ENCODE data around the gene CLIP3.
"Not testable (repeated sequence)": the region's sequence is repeated elsewhere in the genome, so short reads cannot be mapped to it uniquely, and the experiment has no call there.

CLIP3 gene

GRCh38 chr19:36032251-36033104 lies at the start of gene CLIP3:
CLIP3 (minus strand) TSS chr19:36032873; CDS start chr19:36032357, 516 bp downstream.
- DNase-seq = peak; percentile 25 to 42

GRCh38 chr19:36081894-36082293 lies 49.2 kb upstream of the CLIP3 start:
- DNase-seq = no peak

GRCh38 chr19:36081385-36081784 lies 48.7 kb upstream of the CLIP3 start:
- no peak for DNase-seq

- DNase-seq = no peak
Observed at GRCh38 chr19:36079389-36079945, 46.8 kb upstream of the CLIP3 start.

GRCh38 chr19:36073121-36073876 lies 40.6 kb upstream of the CLIP3 start:
- no peak for DNase-seq

- no peak for DNase-seq
Observed at GRCh38 chr19:36072081-36072480, 39.4 kb upstream of the CLIP3 start.

GRCh38 chr19:36068810-36069499 lies 36.3 kb upstream of the CLIP3 start:
- not testable (repeated sequence) for DNase-seq

GRCh38 chr19:36067681-36068080 lies 35.0 kb upstream of the CLIP3 start:
- DNase-seq = no peak

GRCh38 chr19:36064826-36065225 lies 32.2 kb upstream of the CLIP3 start:
- DNase-seq = no peak

- DNase-seq = no peak
Observed at GRCh38 chr19:36061367-36061766, 28.7 kb upstream of the CLIP3 start.

- DNase-seq = peak in 1 of 2 donors; percentile 20
Observed at GRCh38 chr19:36060430-36060829, 27.8 kb upstream of the CLIP3 start.

GRCh38 chr19:36059180-36059910 lies 26.7 kb upstream of the CLIP3 start:
- DNase-seq = no peak

- DNase-seq = no peak
Observed at GRCh38 chr19:36058481-36059179, 26.0 kb upstream of the CLIP3 start.

GRCh38 chr19:36054733-36055686 lies 22.3 kb upstream of the CLIP3 start, which contains the start of gene WDR62:
WDR62 (plus strand) TSS chr19:36054897; CDS start chr19:36054972, 75 bp downstream.
- peak in 1 of 2 donors; percentile 45 for DNase-seq

GRCh38 chr19:36054119-36054732 lies 21.6 kb upstream of the CLIP3 start, which contains the start of gene THAP8:
THAP8 (minus strand) TSS chr19:36054285; CDS start chr19:36054217, 68 bp downstream.
- DNase-seq = peak; percentile 100

- DNase-seq = no peak
Observed at GRCh38 chr19:36051637-36052036, 19.0 kb upstream of the CLIP3 start.

- DNase-seq = no peak
Observed at GRCh38 chr19:36051236-36051635, 18.6 kb upstream of the CLIP3 start.

GRCh38 chr19:36049080-36049698 lies 16.5 kb upstream of the CLIP3 start:
- no peak for DNase-seq

GRCh38 chr19:36047835-36048234 lies 15.2 kb upstream of the CLIP3 start:
- DNase-seq = no peak

Data from CD4-positive, alpha-beta T cell treated with Interleukin-4 for 1 hour (primary cell).